Stimulated activated CD8-positive, alpha-beta memory T cell treated with anti-CD3 and anti-CD28 coated beads, Interleukin-15, amount 100 ng/mL, for 48 hours (primary cell): Measurements from ENCODE around the gene RNF43.

Source experiments
- DNase-seq, 2 donors: peaks; one replicate each; pipeline ENCODE4 v3.0.0-alpha.2; 2020; ENCODE audit warnings: low read depth in 2 of 2

RNF43 gene

DNA sequence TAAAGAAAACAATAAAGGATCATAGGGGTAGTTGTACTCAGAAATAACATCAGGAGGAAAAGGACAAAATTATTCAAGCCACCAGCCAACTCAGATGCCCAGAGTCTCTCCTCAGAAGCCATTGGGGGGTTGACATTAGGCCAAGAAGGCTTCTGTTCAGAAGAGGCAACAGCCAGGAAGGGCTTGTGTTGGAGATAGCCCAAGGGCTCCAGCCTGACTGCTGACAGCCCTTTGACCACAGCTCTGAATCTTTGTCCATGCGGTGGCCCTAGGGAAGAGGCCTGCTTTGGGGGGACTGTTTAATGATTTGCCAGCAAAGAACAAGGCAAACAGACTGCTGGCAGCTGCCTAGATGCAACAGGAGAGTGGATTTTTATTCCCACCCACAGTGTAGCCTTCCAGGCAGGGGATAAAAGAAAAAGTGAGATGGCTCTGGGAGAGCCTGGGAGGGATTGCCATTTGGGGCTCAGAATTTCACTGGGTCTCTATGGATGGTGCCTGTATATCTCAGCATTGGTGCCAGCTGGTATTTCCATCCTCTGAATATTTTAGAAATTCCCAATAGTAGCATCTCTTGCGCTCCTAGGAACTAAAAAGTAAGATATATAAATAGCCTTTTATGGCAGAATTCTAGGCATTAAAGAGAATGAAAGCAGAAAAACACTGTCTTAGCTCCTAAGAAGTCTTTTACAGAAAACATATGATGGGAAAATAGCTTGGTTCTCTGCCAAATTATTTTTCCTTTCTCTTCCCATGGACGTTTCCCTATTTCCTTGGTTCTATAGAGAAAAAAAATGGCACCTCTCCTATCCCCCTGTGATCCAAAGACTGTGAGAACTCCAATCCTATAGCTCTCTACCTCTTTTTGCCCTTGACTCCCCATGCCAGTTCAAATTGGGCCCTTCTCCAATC is 36.0 kb downstream of the RNF43 start:
- no peak for DNase-seq

DNA sequence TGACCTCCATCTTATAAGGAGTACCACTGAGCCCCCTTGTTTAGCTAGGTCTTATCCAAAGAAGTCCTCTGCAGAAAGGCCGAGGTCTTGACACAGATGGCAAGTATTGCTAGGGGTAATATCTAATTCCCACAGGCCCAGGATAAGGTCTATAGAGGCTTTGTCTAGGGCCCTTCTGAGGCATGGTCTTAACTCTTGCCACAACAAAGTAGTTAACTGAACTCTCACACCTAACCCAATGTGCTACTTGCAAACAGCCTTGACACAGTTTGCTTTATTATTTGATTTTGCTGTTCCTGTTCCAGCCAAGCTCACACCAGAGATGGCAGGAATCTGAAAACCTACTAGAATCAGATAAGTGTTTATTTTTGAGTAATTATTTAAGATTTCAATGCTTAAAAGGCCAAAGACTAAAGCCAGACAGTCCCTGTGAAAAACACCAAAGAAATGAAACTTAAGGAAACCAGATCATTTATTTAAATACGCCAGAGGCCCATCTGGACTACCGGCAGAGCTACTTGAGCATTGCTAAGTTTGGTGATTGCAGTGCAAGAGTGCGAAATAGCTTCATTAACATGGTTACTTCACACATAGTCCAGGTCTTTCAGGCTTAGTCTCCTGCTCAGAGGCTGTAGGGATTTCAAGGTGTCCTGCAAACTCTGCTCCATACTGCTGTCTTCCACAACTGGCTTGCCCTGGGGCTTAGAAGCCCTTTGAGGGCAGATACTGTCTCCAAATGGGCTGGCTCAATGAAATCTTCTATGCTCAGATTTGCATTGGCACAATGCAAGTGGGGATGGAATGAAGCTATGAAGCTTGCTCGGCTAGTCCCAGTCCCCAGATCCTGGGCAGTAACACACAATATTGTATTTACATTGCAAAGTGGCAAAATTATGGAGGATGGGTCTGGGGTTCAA is 36.9 kb downstream of the RNF43 start:
- DNase-seq: no peak

DNA sequence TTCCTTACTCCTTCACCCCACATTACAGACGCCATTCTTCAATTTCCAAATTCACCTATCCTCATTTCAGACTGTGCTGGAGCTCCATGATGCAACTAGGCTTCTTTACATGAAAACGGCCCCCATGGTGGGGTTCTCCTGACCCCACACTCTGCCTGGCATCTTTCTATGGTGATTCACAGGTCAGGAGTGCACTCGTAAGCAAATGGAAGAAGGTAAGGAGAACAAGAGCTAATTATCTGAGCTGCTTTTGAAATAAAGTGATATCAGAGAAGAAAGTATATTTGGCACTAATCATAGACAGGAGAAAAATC is 37.9 kb downstream of the RNF43 start:
- DNase-seq: no peak

DNA sequence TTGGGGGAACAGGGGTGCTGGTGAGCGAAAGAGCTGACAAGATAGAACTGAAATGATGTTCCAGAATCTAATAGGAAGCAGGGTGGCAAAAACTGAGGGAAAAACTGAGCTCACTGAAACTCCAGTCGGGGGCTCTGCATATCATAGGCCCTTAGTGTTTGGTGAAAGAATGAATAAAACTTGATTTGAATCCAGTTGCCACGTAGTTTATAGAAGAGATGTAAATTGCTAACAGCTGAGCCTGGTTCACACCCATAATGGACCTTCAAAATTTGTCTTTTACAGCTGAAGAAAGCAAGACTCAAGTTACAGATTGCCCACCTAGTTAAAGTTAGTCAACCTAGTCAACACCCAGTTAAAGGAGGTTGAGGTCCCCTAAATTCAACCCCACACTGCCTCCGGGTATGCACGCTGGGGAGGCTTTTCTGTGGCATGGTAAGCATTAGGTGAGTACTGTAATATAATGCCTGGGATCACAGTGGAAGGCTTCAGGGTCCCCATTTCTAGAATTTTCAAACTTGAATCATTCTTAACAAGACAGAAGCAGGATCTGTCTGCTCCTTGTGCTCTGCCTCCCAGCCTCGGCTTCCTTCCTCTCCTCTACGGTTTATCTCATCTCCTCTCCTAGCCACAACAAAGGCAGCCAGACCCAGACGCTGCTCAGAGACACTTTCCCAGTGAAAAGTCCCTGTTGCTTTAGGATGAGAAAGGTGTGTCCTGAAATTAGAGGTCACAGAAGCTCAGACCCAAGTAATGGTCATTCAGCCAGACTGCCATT is 38.4 kb downstream of the RNF43 start:
- DNase-seq: no peak

DNA sequence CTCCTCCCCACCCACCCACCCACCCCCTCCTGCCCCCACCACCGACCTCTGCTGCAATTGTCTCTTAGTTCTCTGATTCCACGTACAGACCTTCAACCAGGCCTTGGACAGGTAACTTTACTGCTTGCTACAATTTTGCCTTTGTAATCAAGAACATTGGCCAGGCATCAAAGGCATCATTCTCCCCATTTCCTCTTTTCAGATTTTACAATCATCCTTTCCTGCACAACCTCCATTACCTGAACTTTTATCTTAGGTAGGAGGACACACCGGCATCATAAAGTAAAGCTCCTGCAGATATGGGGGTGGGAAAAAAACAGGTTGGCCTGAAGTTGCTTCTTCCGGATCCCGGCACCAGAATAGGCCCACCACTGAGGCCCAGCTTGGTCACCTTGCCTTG is 39.7 kb downstream of the RNF43 start:
- DNase-seq: no peak

DNA sequence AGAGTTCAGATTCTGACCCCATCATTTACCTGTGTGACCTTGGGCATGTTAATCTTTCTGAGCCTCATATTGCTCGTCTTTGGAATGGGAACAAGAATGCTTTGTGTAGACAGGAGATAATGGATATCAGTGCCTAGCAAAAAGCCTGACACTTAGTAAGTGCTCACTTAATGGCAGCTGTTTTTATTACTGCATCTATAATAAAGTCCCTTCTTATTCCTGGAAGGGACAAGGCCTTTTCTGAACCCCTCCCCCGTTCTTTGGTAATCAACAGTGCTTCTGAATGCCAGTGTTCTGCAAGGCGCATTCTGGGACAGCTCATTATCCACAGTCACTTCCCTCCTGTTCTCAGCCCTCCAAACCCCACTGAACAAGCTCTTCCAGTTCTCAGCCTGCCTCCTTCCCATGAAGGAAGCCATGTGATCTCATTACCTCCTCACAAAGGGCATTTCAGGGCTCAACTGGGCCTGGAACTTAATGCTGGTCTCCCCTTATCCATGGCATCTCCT is 40.2 kb downstream of the RNF43 start:
- DNase-seq: no peak

DNA sequence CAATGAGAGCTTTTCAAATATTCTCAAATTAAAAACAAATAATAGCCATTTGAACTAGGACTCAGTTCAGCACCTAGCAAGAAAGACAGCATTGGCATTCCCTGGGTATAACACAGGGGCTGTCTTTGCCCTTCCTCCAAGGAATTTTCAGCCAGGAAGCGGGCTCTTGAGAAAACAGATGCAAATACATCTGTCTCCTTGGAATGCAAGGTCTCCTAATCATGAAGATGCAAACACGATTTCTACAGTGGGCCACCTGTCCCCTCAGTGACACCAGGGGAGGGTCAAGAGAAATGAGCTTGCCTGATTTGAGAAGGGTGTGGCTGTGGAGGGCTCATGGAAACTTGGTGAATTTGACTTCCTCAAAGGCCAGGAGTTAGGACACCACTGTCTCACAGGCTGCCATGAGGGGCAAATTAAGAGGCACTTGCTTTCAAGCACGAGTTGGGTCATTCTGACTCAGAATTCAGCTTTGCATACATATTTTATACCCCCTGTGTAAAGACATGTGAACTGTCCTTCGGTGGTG is 40.8 kb downstream of the RNF43 start:
- DNase-seq: no peak

DNA sequence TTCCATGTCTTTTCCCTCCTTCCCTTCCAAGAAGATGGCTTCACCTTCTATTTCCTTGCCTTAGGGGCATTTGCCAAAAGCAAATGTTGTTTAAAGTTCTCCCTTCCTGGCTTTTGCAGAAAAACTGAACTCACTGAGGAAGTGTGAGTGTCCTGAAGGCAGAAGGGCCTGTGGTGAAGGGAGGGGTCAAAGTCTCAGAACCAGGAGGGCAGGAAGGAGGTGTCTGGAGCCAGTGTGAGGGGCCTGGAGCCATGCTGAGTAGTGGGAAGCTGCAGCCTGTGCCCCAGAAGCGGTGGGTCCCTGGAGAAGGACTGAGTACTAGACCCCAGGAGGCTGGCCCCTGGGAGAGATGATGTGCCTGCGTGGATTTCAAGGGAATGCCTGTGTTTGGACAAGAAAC is 41.5 kb downstream of the RNF43 start:
- DNase-seq: no peak

DNA sequence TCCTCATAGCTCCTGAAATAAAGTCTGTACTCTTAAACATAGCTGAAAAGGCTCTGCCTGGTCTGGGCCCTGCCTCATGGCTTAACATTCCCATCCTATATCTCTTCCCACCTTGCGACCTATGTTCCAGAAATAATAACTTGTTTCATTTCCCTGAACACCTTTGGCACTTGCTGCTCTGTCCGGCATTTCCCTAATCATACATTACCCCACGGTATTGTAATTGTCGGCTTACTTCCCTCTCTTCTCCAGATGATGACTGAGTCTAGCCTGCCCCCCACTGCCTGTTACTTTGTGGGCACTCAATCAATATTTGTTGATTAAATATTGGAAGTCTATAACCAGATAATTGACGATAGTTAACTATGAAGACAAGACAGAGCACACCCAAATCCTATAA is 42.1 kb downstream of the RNF43 start:
- no peak for DNase-seq

DNA sequence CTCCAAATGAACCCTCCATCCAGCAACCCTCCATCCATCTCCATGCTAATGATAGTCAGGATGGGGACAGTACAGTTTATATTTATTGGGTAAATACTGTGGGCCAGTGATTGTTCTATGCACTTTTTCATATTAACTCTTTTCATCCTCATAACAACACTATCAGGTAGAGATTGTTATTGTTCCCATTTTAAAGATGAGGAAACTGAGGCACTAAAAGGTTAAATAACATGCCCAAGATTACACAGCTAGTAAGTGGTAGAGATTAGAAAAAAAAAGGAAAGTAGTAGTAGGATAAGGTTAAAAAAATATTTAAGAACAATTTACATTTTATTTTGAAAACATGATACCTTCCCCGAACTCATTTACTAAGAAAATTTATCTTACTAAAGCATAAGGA is 43.4 kb downstream of the RNF43 start:
- DNase-seq: no peak

DNA sequence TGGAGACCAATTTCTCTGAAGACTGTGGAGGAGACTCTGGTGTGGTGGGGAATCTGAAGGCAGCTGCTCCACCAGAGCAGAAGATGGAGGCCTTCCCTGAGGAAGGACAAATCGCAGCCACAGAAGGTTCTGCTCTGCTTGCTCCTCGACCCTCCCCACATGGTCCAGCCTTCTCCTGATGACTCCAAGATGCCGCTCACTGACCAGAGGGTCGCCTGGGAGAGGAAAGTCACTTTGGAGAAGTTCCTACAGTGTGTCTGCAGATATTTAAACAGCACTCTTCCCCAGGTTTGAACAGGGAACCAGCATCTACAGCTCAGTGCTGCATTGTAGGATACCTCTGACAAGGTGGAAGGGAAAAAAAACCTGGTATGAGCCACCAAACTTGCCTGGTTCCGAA is 44.3 kb downstream of the RNF43 start:
- no peak for DNase-seq

DNA sequence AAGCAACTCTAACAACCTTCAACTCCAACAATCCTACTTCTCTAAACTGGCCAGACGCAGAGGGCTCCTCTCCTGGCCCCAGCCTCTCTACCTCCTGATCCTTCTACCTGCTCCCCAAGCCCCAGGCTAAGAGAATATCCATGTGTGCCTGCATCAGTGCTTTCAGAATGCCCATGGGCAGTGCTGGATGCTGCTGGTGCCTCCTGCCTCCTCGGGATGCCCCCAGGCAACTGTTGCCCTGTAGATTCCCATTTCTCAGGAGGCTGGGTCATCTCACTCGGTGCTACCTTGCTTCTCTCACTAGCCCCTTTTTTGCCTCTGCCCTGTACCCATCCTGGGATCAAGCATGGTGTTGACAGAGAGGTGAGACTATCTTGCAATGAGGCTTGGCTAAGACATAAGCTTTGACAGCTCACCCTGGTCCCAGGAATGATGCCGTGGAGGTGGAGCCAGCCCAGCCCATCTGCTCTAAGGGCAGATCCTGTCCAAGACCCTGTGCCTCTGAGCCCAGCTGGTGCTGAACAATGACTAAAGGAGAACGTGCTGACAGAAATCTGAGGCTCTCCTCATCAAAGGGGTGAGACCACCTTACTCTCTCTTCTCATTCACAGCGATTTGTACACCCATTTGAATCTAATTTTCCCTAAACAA is 45.9 kb downstream of the RNF43 start:
- DNase-seq: no peak

DNA sequence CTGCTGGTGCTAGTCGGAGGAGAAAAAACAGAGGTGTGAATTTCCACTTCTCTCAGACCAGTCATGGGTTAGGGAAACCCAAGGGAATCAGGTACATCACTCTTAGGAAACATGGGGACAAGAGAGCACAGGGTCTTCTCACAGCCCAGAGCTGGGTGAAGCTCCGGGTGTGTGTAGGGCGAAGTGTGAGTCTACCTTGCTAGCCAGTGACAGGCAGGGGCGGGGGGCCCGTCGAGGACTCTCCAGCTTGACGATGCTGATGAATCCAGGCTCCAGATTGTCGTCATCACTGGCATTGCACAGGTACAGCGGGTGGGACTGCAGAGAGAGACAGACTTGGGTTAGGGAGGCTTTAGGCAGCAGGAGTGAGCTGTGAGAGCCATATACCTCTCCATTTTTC is 46.6 kb downstream of the RNF43 start:
- DNase-seq: no peak

DNA sequence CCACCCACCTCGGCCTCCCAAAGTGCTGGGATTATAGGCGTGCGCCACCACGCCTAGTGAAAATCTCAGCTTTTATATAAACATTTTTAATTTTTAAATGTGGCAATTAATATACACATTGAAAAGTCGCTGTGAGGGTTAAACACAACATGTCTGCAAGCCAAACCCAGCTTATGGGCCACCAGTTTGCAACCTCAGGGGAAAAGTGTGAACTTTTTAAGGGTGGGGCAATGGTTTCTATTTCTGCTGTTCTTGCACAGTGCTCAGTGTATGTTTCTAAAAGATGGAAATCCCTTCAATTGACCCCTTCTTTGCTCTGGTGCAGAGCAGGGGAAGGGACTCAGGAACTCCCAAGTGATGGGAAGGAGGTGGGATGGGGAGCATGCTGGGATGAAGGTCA is 47.0 kb downstream of the RNF43 start:
- no peak for DNase-seq

DNA sequence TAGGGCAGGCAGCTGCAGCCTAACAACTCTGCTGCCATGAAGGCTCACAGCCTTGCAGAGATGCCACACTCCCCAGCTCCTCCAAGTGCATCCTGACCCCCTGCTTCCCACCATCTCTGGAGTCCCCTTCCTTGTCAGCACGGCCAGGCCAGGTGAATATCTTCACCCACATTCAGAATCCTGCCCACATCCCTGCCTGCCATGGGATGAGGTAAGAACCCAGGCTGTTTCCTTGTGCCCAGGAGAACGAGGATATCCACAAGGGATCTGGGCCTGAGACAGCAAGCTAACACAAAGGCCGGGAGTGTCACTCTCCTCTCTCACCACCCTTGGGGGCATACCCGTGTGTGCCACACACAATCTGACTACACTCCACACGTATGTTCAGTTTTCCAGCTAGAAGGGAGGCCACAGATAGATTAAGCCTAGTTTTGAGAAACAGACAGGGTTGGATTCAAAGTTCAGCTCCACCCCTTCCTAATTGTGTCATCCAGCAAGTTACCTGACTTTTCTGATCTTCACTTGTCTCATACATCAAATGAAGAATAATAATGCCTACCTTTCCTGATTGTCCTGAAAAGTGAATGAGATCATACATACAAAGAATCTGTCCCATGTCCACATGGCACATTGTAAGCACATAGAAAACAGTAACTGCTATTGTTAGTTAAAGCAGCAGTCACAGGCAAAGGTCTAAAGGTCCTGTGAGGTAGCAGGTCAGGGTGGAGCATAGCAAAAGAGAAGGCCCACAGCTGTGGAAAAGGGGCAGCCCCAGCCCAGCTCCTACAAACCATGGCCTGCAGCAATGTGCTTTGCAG is 47.9 kb downstream of the RNF43 start:
- DNase-seq: no peak

DNA sequence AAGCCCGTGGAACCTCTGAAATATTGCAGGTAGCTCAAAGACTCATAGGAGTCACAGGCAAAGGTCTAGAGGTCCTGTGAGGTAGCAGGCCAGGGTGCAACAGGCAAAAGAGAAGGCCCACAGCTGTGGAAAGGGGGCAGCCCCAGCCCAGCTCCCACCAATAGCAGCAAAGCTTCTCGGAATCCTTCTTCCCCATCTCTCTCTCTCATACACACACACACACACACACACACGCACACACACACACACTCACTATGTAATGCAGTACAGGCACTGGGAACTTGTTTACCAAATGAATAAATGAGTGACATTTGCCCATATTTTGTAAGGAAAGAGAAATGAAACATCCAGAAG is 48.5 kb downstream of the RNF43 start:
- no peak for DNase-seq
